ENCODE data around the gene WDR37.

Gene WDR37

GRCh38 chr10:1048349-1048731, 7.8 kb upstream of the WDR37 start:
- no peak for TF ChIP-seq CTCF (IDR thresholded peaks at IDR 0.05; ENCODE audit: extremely low read depth, missing control alignments)
- no peak for DNase-seq (ENCODE audit: low spot score)

- TF ChIP-seq CTCF (IDR thresholded peaks at IDR 0.05; ENCODE audit: extremely low read depth, missing control alignments), result no peak
- peak; percentile 97 for DNase-seq (ENCODE audit: low spot score)
These were observed 7.3 kb upstream of the WDR37 start, which contains the start of gene IDI1 for GRCh38 chr10:1048732-1049424. Gene IDI1 (minus strand): TSS chr10:1049119. CDS start chr10:1049003, 116 bp downstream.

- no peak for DNase-seq (ENCODE audit: low spot score)
- TF ChIP-seq CTCF (IDR thresholded peaks at IDR 0.05; ENCODE audit: extremely low read depth, missing control alignments), result no peak
These were observed 6.7 kb upstream of the WDR37 start for GRCh38 chr10:1049425-1049958.

- TF ChIP-seq CTCF (IDR thresholded peaks at IDR 0.05; ENCODE audit: extremely low read depth, missing control alignments), result no peak
- DNase-seq (ENCODE audit: low spot score), result no peak
These were observed 6.0 kb upstream of the WDR37 start for GRCh38 chr10:1050145-1050544.

GRCh38 chr10:1050554-1050953, 5.6 kb upstream of the WDR37 start:
- no peak for TF ChIP-seq CTCF (IDR thresholded peaks at IDR 0.05; ENCODE audit: extremely low read depth, missing control alignments)

GRCh38 chr10:1054684-1055083, 1.5 kb upstream of the WDR37 start:
- DNase-seq (ENCODE audit: low spot score), result no peak
- no peak for TF ChIP-seq CTCF (IDR thresholded peaks at IDR 0.05; ENCODE audit: extremely low read depth, missing control alignments)

More at GRCh38 chr10:1050554-1050953, 5.6 kb upstream of the WDR37 start:
- DNase-seq (ENCODE audit: low spot score), result peak; percentile 45

GRCh38 chr10:1057106-1057657, 997 bp downstream of the WDR37 start:
- TF ChIP-seq CTCF (IDR thresholded peaks at IDR 0.05; ENCODE audit: extremely low read depth, missing control alignments), result no peak
- peak; percentile 44 for DNase-seq (ENCODE audit: low spot score)
